GM12878 (cell line): ENCODE measurements around the gene HOXB6. TPM values are rescaled to one million over a fixed set of nuclear protein-coding genes. Genes with fewer than 3 reads are reported as not detected.
A peak's percentile ranks its signal among the peaks of the same experiment; 100 is the strongest.

Source experiments
- CEBPB ChIP-seq, 2 experiments: fragments of 150-350 bp in 1 of 2; IDR thresholded peaks; 2 replicates each; pipeline ENCODE4 v1.6.1; 2012 to 2014; ENCODE audit warnings: low read depth in 2 of 2, low read length in 2 of 2, borderline replicate concordance in 1 of 2, inconsistent platforms in 1 of 2
- EED ChIP-seq: sonication (generic); IDR thresholded peaks from 2 replicates; pipeline ENCODE4 v1.6.1; 2016; ENCODE audit warnings: antibody characterized with exemption, low read depth
- HDGF ChIP-seq: fragments of 450-650 bp; IDR thresholded peaks from 2 replicates; pipeline ENCODE4 v1.6.1; 2016; ENCODE audit warnings: antibody characterized with exemption
- MXI1 ChIP-seq: fragments of 150-350 bp; IDR thresholded peaks from 2 replicates; pipeline ENCODE4 v1.6.1; 2011; ENCODE audit warnings: low read depth, mild to moderate bottlenecking, inconsistent platforms, low read length, improper control_type of control experiment
- NBN ChIP-seq: fragments of 450-650 bp; IDR thresholded peaks from 2 replicates; pipeline ENCODE4 v1.6.1; 2016
- POLR2AphosphoS5 ChIP-seq: IDR thresholded peaks from 2 replicates; pipeline ENCODE4 v1.6.1; 2011; ENCODE audit warnings: mild to moderate bottlenecking, low read length, inconsistent platforms
- SREBF1 ChIP-seq: IDR thresholded peaks from 2 replicates; pipeline ENCODE4 v1.6.1; 2012; ENCODE audit warnings: mild to moderate bottlenecking, low read length
- STAT3 ChIP-seq: IDR thresholded peaks from 2 replicates; pipeline ENCODE4 v1.6.1; 2011; ENCODE audit warnings: low read depth, low read length, improper control_type of control experiment
- TBL1XR1 ChIP-seq: IDR thresholded peaks from 2 replicates; pipeline ENCODE4 v1.6.1; 2012; ENCODE audit warnings: low read depth, low read length, improper control_type of control experiment
- TCF12 ChIP-seq: IDR thresholded peaks from 2 replicates; pipeline ENCODE4 v1.6.1; 2011; ENCODE audit warnings: low read depth, mild to moderate bottlenecking, low read length
- ZNF622 ChIP-seq: fragments of 450-650 bp; IDR thresholded peaks from 2 replicates; pipeline ENCODE4 v1.6.1; 2017; ENCODE audit warnings: mild to moderate bottlenecking, inconsistent platforms
- ZZZ3 ChIP-seq: IDR thresholded peaks from 2 replicates; pipeline ENCODE4 v1.6.1; 2011; ENCODE audit warnings: low read depth; ENCODE audit not compliant: control insufficient read depth, insufficient read length
- polyA plus RNA-seq, 11 experiments: library from polyadenylated mRNA; depleted of rRNA in 4 of 11; unstranded in 6 of 11; stranded (reverse) in 5 of 11; fragments of >200 nt; fragmentation: Nextera tagmentation in 4 of 11; fragmentation: Illumina TruSeq in 1 of 11; extraction: Ambion mirVana in 4 of 11; extraction: Trizol in 1 of 11; gene quantifications; 1 replicate in 1 of 11; 2 replicates in 10 of 11; pipeline versions ENCODE4 v1.2.1 to v1.2.3, GENCODE V29; 2011 to 2016; ENCODE audit warnings: inconsistent platforms in 2 of 11, missing spikeins in 2 of 11, low read depth in 1 of 11
- total RNA-seq, 4 experiments: library from RNA; depleted of rRNA in 3 of 4; stranded (reverse); fragments of >200 nt in 3 of 4; fragmentation: Illumina TruSeq in 1 of 4; extraction: Trizol in 1 of 4; gene quantifications; 2 replicates each; pipeline versions ENCODE4 v1.2.1 to v1.2.3, GENCODE V29; 2013 to 2021
- TF ChIP-seq, protein P1 (sequence below): fragments of 450-650 bp; IDR thresholded peaks from 2 replicates; pipeline ENCODE4 v1.6.1; 2018; ENCODE audit warnings: borderline replicate concordance, mild to moderate bottlenecking; ENCODE audit not compliant: partially characterized antibody
- TF ChIP-seq, protein P2 (sequence below): IDR thresholded peaks from 2 replicates; pipeline ENCODE4 v1.6.1; 2011; ENCODE audit warnings: borderline replicate concordance, low read depth, mild to moderate bottlenecking, moderate library complexity, mixed read lengths, low read length; ENCODE audit not compliant: insufficient read depth; ENCODE audit errors: extremely low read length
- TF ChIP-seq, protein P3 (sequence below): fragments of 450-650 bp; formaldehyde crosslinking; IDR thresholded peaks from 2 replicates; pipeline ENCODE4 v1.4.0; 2022; ENCODE audit warnings: mild to moderate bottlenecking, moderate library complexity
- TF ChIP-seq, protein P4 (sequence below): fragments of 450-650 bp; formaldehyde crosslinking; IDR thresholded peaks from 2 replicates; pipeline ENCODE4 v1.5.0; 2022; ENCODE audit warnings: mild to moderate bottlenecking, missing genetic modification characterization
- TF ChIP-seq, protein P5 (sequence below): fragments of 150-350 bp; IDR thresholded peaks from 2 replicates; pipeline ENCODE4 v1.6.1; 2016; ENCODE audit warnings: low read depth, low read length

HOXB6 gene
- total and polyA plus RNA-seq, 10 of the 15 experiments (the other 5 are each of a cell fraction or from before 2014, with no cell fraction given) = 0.04 to 0.51 (median 0.09) TPM; not detected in 2

DNA sequence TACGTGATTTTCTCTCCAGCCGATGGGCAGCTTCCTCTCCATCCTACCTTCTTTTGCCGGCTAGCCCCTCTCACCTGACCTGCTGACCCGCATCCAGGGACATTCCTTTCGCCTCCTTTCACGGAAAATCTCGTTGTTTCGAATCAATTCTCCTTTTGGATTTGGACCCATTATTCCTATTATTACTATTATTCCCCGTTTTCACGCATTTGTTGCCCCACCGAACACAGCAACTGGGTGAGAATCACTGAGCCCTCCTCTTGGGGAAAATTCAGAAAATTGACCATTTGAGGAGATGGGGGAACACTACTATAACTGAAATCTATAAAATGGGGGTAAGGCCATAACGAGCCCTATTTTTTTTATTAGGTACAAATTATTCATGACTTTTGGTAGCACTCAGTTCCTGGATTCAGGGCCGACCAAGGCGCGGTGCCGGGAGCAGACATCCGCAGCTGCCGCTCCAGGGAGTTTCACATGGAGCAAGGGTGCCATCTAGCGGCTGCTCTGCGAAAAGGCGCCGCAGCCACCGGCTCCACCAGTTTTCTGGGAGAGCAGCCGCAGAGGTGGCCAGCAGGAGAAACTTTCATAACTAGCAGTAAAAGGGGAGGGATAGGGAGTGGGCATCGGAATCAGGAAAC is 13.6 kb upstream of the HOXB6 start (continued):
- TF ChIP-seq, protein P1, sequence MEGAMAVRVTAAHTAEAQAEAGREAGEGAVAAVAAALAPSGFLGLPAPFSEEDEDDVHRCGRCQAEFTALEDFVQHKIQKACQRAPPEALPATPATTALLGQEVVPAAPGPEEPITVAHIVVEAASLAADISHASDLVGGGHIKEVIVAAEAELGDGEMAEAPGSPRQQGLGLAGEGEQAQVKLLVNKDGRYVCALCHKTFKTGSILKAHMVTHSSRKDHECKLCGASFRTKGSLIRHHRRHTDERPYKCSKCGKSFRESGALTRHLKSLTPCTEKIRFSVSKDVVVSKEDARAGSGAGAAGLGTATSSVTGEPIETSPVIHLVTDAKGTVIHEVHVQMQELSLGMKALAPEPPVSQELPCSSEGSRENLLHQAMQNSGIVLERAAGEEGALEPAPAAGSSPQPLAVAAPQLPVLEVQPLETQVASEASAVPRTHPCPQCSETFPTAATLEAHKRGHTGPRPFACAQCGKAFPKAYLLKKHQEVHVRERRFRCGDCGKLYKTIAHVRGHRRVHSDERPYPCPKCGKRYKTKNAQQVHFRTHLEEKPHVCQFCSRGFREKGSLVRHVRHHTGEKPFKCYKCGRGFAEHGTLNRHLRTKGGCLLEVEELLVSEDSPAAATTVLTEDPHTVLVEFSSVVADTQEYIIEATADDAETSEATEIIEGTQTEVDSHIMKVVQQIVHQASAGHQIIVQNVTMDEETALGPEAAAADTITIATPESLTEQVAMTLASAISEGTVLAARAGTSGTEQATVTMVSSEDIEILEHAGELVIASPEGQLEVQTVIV = no peak
- TF ChIP-seq ZZZ3 (no peak), TCF12 (peak; percentile 87), POLR2AphosphoS5 (no peak), HDGF (no peak), MXI1 (no peak), ZNF622 (no peak), SREBF1 (no peak), TBL1XR1 (no peak), STAT3 (no peak), CEBPB (IDR thresholded peaks at IDR 0.05; ENCODE audit: borderline replicate concordance in 1 of 2, low read depth in 2 of 2, low read length in 2 of 2) (no peak), EED (no peak), NBN (no peak)
- TF ChIP-seq, protein P2, sequence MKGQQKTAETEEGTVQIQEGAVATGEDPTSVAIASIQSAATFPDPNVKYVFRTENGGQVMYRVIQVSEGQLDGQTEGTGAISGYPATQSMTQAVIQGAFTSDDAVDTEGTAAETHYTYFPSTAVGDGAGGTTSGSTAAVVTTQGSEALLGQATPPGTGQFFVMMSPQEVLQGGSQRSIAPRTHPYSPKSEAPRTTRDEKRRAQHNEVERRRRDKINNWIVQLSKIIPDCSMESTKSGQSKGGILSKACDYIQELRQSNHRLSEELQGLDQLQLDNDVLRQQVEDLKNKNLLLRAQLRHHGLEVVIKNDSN = no peak
- TF ChIP-seq, protein P3, sequence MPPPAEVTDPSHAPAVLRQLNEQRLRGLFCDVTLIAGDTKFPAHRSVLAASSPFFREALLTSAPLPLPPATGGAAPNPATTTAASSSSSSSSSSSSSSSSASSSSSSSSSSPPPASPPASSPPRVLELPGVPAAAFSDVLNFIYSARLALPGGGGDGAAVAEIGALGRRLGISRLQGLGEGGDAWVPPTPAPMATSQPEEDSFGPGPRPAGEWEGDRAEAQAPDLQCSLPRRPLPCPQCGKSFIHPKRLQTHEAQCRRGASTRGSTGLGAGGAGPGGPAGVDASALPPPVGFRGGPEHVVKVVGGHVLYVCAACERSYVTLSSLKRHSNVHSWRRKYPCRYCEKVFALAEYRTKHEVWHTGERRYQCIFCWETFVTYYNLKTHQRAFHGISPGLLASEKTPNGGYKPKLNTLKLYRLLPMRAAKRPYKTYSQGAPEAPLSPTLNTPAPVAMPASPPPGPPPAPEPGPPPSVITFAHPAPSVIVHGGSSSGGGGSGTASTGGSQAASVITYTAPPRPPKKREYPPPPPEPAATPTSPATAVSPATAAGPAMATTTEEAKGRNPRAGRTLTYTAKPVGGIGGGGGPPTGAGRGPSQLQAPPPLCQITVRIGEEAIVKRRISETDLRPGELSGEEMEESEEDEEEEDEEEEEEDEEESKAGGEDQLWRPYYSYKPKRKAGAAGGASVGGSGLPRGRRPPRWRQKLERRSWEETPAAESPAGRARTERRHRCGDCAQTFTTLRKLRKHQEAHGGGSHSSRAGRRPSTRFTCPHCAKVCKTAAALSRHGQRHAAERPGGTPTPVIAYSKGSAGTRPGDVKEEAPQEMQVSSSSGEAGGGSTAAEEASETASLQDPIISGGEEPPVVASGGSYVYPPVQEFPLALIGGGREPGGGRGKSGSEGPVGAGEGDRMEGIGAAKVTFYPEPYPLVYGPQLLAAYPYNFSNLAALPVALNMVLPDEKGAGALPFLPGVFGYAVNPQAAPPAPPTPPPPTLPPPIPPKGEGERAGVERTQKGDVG (CRISPR knock-in tag) = no peak
- TF ChIP-seq, protein P4, sequence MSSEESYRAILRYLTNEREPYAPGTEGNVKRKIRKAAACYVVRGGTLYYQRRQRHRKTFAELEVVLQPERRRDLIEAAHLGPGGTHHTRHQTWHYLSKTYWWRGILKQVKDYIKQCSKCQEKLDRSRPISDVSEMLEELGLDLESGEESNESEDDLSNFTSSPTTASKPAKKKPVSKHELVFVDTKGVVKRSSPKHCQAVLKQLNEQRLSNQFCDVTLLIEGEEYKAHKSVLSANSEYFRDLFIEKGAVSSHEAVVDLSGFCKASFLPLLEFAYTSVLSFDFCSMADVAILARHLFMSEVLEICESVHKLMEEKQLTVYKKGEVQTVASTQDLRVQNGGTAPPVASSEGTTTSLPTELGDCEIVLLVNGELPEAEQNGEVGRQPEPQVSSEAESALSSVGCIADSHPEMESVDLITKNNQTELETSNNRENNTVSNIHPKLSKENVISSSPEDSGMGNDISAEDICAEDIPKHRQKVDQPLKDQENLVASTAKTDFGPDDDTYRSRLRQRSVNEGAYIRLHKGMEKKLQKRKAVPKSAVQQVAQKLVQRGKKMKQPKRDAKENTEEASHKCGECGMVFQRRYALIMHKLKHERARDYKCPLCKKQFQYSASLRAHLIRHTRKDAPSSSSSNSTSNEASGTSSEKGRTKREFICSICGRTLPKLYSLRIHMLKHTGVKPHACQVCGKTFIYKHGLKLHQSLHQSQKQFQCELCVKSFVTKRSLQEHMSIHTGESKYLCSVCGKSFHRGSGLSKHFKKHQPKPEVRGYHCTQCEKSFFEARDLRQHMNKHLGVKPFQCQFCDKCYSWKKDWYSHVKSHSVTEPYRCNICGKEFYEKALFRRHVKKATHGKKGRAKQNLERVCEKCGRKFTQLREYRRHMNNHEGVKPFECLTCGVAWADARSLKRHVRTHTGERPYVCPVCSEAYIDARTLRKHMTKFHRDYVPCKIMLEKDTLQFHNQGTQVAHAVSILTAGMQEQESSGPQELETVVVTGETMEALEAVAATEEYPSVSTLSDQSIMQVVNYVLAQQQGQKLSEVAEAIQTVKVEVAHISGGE (CRISPR knock-in tag) = no peak
- TF ChIP-seq, protein P5, sequence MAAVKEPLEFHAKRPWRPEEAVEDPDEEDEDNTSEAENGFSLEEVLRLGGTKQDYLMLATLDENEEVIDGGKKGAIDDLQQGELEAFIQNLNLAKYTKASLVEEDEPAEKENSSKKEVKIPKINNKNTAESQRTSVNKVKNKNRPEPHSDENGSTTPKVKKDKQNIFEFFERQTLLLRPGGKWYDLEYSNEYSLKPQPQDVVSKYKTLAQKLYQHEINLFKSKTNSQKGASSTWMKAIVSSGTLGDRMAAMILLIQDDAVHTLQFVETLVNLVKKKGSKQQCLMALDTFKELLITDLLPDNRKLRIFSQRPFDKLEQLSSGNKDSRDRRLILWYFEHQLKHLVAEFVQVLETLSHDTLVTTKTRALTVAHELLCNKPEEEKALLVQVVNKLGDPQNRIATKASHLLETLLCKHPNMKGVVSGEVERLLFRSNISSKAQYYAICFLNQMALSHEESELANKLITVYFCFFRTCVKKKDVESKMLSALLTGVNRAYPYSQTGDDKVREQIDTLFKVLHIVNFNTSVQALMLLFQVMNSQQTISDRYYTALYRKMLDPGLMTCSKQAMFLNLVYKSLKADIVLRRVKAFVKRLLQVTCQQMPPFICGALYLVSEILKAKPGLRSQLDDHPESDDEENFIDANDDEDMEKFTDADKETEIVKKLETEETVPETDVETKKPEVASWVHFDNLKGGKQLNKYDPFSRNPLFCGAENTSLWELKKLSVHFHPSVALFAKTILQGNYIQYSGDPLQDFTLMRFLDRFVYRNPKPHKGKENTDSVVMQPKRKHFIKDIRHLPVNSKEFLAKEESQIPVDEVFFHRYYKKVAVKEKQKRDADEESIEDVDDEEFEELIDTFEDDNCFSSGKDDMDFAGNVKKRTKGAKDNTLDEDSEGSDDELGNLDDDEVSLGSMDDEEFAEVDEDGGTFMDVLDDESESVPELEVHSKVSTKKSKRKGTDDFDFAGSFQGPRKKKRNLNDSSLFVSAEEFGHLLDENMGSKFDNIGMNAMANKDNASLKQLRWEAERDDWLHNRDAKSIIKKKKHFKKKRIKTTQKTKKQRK = no peak
